ENCODE data around the gene ZNFX1. TPM values are rescaled to one million over a fixed set of nuclear protein-coding genes. Genes with fewer than 3 reads are reported as not detected.

Gene ZNFX1
- total RNA-seq, 1 donor = 61.5 TPM

- H3K9me3 ChIP-seq (ENCODE audit: low read depth, low read length) = peaks cover 15% of the 10 kb centered on the region
- TF ChIP-seq, protein P1, sequence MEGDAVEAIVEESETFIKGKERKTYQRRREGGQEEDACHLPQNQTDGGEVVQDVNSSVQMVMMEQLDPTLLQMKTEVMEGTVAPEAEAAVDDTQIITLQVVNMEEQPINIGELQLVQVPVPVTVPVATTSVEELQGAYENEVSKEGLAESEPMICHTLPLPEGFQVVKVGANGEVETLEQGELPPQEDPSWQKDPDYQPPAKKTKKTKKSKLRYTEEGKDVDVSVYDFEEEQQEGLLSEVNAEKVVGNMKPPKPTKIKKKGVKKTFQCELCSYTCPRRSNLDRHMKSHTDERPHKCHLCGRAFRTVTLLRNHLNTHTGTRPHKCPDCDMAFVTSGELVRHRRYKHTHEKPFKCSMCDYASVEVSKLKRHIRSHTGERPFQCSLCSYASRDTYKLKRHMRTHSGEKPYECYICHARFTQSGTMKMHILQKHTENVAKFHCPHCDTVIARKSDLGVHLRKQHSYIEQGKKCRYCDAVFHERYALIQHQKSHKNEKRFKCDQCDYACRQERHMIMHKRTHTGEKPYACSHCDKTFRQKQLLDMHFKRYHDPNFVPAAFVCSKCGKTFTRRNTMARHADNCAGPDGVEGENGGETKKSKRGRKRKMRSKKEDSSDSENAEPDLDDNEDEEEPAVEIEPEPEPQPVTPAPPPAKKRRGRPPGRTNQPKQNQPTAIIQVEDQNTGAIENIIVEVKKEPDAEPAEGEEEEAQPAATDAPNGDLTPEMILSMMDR (IDR thresholded peaks at IDR 0.05; ENCODE audit: extremely low read depth, low read depth, low read length) = no peak
- H3K4me3 ChIP-seq (ENCODE audit: insufficient read depth, low read length) = peak overlapping the region; percentile 36
- peak overlapping the region; percentile 37 for H3K4me2 ChIP-seq (ENCODE audit: insufficient read depth, low read length)
- H3K79me2 ChIP-seq (ENCODE audit: insufficient read depth, low read length) = peaks cover 62% of the 10 kb centered on the region
- H3K27me3 ChIP-seq (ENCODE audit: insufficient read depth, low read length) = no peaks in the 10 kb centered on the region
- H2AFZ ChIP-seq (ENCODE audit: low read length) = no peak overlapping the region
- DNase-seq (ENCODE audit: insufficient read length, low spot score, missing footprints) = no peak
- H3K4me1 ChIP-seq (ENCODE audit: insufficient read depth, low read length) = peaks cover 54% of the 10 kb centered on the region
- H3K36me3 ChIP-seq (ENCODE audit: insufficient read depth, low read length) = peaks cover 99% of the 10 kb centered on the region
- no peak overlapping the region for H3K27ac ChIP-seq (ENCODE audit: low read depth, low read length)
- peaks cover 99% of the 10 kb centered on the region for H4K20me1 ChIP-seq (ENCODE audit: insufficient read depth, low read length)
These were observed 8.1 kb upstream of the ZNFX1 start for GRCh38 chr20:49285813-49286494.

- peaks cover 69% of the 10 kb centered on the region for H3K79me2 ChIP-seq (ENCODE audit: insufficient read depth, low read length)
These were observed 7.4 kb upstream of the ZNFX1 start for GRCh38 chr20:49285233-49285668.

GRCh38 chr20:49284818-49285217 is 7.0 kb upstream of the ZNFX1 start:
- peaks cover 99% of the 10 kb centered on the region for H4K20me1 ChIP-seq (ENCODE audit: insufficient read depth, low read length)
- DNase-seq (ENCODE audit: insufficient read length, low spot score, missing footprints) = no peak
- peaks cover 99% of the 10 kb centered on the region for H3K36me3 ChIP-seq (ENCODE audit: insufficient read depth, low read length)
- H2AFZ ChIP-seq (ENCODE audit: low read length) = no peak overlapping the region
- H3K9me3 ChIP-seq (ENCODE audit: low read depth, low read length) = peaks cover 18% of the 10 kb centered on the region
- H3K4me2 ChIP-seq (ENCODE audit: insufficient read depth, low read length) = peak overlapping the region; percentile 42
- peak overlapping the region; percentile 2 for H3K4me3 ChIP-seq (ENCODE audit: insufficient read depth, low read length)
- peaks cover 57% of the 10 kb centered on the region for H3K4me1 ChIP-seq (ENCODE audit: insufficient read depth, low read length)
- no peak overlapping the region for H3K27ac ChIP-seq (ENCODE audit: low read depth, low read length)
- TF ChIP-seq, protein P1 (IDR thresholded peaks at IDR 0.05; ENCODE audit: extremely low read depth, low read depth, low read length) = no peak
- H3K79me2 ChIP-seq (ENCODE audit: insufficient read depth, low read length) = peaks cover 74% of the 10 kb centered on the region
- no peaks in the 10 kb centered on the region for H3K27me3 ChIP-seq (ENCODE audit: insufficient read depth, low read length)

More at GRCh38 chr20:49285233-49285668, 7.4 kb upstream of the ZNFX1 start:
- Histone ChIP-seq H2AFZ (ENCODE audit: low read length) (no peak overlapping the region), H3K4me3 (ENCODE audit: insufficient read depth, low read length) (peak overlapping the region; percentile 2), H3K4me2 (ENCODE audit: insufficient read depth, low read length) (peak overlapping the region; percentile 42), H4K20me1 (ENCODE audit: insufficient read depth, low read length) (peaks cover 99% of the 10 kb centered on the region), H3K4me1 (ENCODE audit: insufficient read depth, low read length) (peaks cover 54% of the 10 kb centered on the region), H3K9me3 (ENCODE audit: low read depth, low read length) (peaks cover 18% of the 10 kb centered on the region), H3K27me3 (ENCODE audit: insufficient read depth, low read length) (no peaks in the 10 kb centered on the region), H3K27ac (ENCODE audit: low read depth, low read length) (no peak overlapping the region), H3K36me3 (ENCODE audit: insufficient read depth, low read length) (peaks cover 99% of the 10 kb centered on the region)
- DNase-seq (ENCODE audit: insufficient read length, low spot score, missing footprints) = no peak
- TF ChIP-seq, protein P1 (IDR thresholded peaks at IDR 0.05; ENCODE audit: extremely low read depth, low read depth, low read length) = no peak
